IMR-90 (cell line): ENCODE results near the gene CSAD. TPM values are rescaled to one million over a fixed set of nuclear protein-coding genes. Genes with fewer than 3 reads are reported as not detected.

Experiments used
- ATAC-seq: fragments of 200-7000 bp; cut with Tn5 transposase; 2 replicates; pipeline ENCODE4 v1.9.1; 2020; ENCODE audit warnings: low read depth, mild to moderate bottlenecking, moderate library complexity
- BruUV-seq: library from RNA; stranded (reverse); fragments of 400-500 nt; replicated peaks from 2 replicates; lab custom pipeline; 2021; lab: Mats Ljungman, UMichigan
- CTCF ChIA-PET: fragments of 300-600 bp; formaldehyde crosslinking; extraction: SDS; loops from one replicate; lab custom pipeline; 2021; ENCODE audit warnings: antibody characterized with exemption; lab: Yijun Ruan, JAX
- POLR2A ChIA-PET: fragments of 300-600 bp; sonication (Branson Sonifier 250); formaldehyde crosslinking; loops from one replicate; lab custom pipeline; 2022; ENCODE audit warnings: antibody characterized with exemption; ENCODE audit not compliant: unreplicated experiment; lab: Charles Lee
- DNase-seq: peaks from one replicate; pipeline ENCODE4 v3.0.0; 2013
- H2AFZ ChIP-seq: replicated peaks from 2 replicates; pipeline ENCODE3; 2013; ENCODE audit warnings: low read length, mild to moderate bottlenecking; ENCODE audit not compliant: poor library complexity
- H2AK5ac ChIP-seq: 2 replicates; pipeline ENCODE4 v1.6.1; 2013; ENCODE audit warnings: low read depth, low read length, inconsistent platforms
- H2AK9ac ChIP-seq: replicated peaks from 2 replicates; pipeline ENCODE3; 2013; ENCODE audit warnings: mild to moderate bottlenecking, low read depth, low read length, moderate library complexity; ENCODE audit not compliant: poor library complexity
- H2BK120ac ChIP-seq: 2 replicates; pipeline ENCODE4 v1.6.1; 2013; ENCODE audit warnings: low read depth, low read length, inconsistent platforms
- H2BK15ac ChIP-seq: 3 replicates; pipeline ENCODE4 v1.6.1; 2013; ENCODE audit warnings: low read depth, low read length, inconsistent platforms
- H2BK20ac ChIP-seq: 2 replicates; pipeline ENCODE4 v1.6.1; 2013; ENCODE audit warnings: low read depth, mild to moderate bottlenecking, inconsistent platforms, low read length, moderate library complexity
- H2BK5ac ChIP-seq: 2 replicates; pipeline ENCODE4 v1.6.1; 2013; ENCODE audit warnings: mild to moderate bottlenecking, low read depth, low read length, inconsistent platforms; ENCODE audit not compliant: poor library complexity, severe bottlenecking
- H3K14ac ChIP-seq: replicated peaks from 2 replicates; pipeline ENCODE4 v1.6.1; 2013; ENCODE audit warnings: low read depth, low read length, inconsistent platforms
- H3K18ac ChIP-seq: 2 replicates; pipeline ENCODE4 v1.6.1; 2013; ENCODE audit warnings: low read depth, low read length, control low read depth
- H3K23ac ChIP-seq: 2 replicates; pipeline ENCODE4 v1.6.1; 2013; ENCODE audit warnings: low read depth, low read length, inconsistent platforms
- H3K27ac ChIP-seq: 2 replicates; pipeline ENCODE4 v1.5.1; 2013; ENCODE audit warnings: mild to moderate bottlenecking, control low read depth, low read length; ENCODE audit not compliant: insufficient read depth
- H3K27me3 ChIP-seq: 2 replicates; pipeline ENCODE4 v1.6.1; 2013; ENCODE audit warnings: low read length; ENCODE audit not compliant: control insufficient read depth, insufficient read depth
- H3K36me3 ChIP-seq: 2 replicates; pipeline ENCODE4 v1.6.1; 2013; ENCODE audit warnings: low read length, mixed read lengths; ENCODE audit not compliant: control insufficient read depth, insufficient read depth
- H3K4ac ChIP-seq: 2 replicates; pipeline ENCODE4 v1.6.1; 2013; ENCODE audit warnings: low read depth, low read length, inconsistent platforms
- H3K4me1 ChIP-seq: 2 replicates; pipeline ENCODE4 v1.6.1; 2013; ENCODE audit warnings: low read length, mixed read lengths; ENCODE audit not compliant: control insufficient read depth, insufficient read depth
- H3K4me2 ChIP-seq: 2 replicates; pipeline ENCODE4 v1.6.1; 2013; ENCODE audit warnings: low read depth, mild to moderate bottlenecking, control low read depth, low read length, moderate library complexity
- H3K4me3 ChIP-seq: 2 replicates; pipeline ENCODE4 v1.5.1; 2013; ENCODE audit warnings: low read depth, mild to moderate bottlenecking, control low read depth, low read length, moderate library complexity; ENCODE audit not compliant: insufficient read depth
- H3K56ac ChIP-seq: 2 replicates; pipeline ENCODE4 v1.6.1; 2013; ENCODE audit warnings: low read length, inconsistent platforms; ENCODE audit not compliant: insufficient read depth; ENCODE audit errors: extremely low read depth
- H3K79me1 ChIP-seq, 2 experiments: 2 replicates each; pipeline ENCODE4 v1.6.1; 2013; ENCODE audit warnings: low read length in 2 of 2, inconsistent platforms in 1 of 2, low read depth in 1 of 2
- H3K9ac ChIP-seq: 2 replicates; pipeline ENCODE4 v1.6.1; 2013; ENCODE audit warnings: low read depth, low read length, control low read depth
- H3K9me1 ChIP-seq: 2 replicates; pipeline ENCODE4 v1.6.1; 2013; ENCODE audit warnings: low read length, inconsistent platforms; ENCODE audit not compliant: insufficient read depth
- H3K9me3 ChIP-seq: 2 replicates; pipeline ENCODE4 v1.6.1; 2013; ENCODE audit warnings: low read length; ENCODE audit not compliant: control insufficient read depth, insufficient read depth
- H4K20me1 ChIP-seq: 2 replicates; pipeline ENCODE4 v1.6.1; 2013; ENCODE audit warnings: low read length, inconsistent platforms; ENCODE audit not compliant: insufficient read depth
- H4K5ac ChIP-seq: 2 replicates; pipeline ENCODE4 v1.6.1; 2013; ENCODE audit warnings: mild to moderate bottlenecking, low read depth, low read length, control low read depth
- H4K8ac ChIP-seq, 2 experiments: 2 replicates each; pipeline ENCODE4 v1.6.1; 2013; ENCODE audit warnings: low read depth in 2 of 2, low read length in 2 of 2, control low read depth in 1 of 2, inconsistent platforms in 1 of 2
- H4K91ac ChIP-seq: 2 replicates; pipeline ENCODE4 v1.6.1; 2013; ENCODE audit warnings: low read depth, low read length, inconsistent platforms; ENCODE audit not compliant: insufficient read depth
- BHLHE40 ChIP-seq: fragments of 150-350 bp; IDR thresholded peaks from 2 replicates; pipeline ENCODE4 v1.6.1; 2016; ENCODE audit warnings: mild to moderate bottlenecking, low read depth, low read length
- CEBPB ChIP-seq: IDR thresholded peaks from 2 replicates; pipeline ENCODE4 v1.6.1; 2012; ENCODE audit warnings: low read depth, low read length, improper control_type of control experiment
- CHD1 ChIP-seq: IDR thresholded peaks from 2 replicates; pipeline ENCODE4 v1.6.1; 2012; ENCODE audit warnings: low read depth, low read length, improper control_type of control experiment
- FOS ChIP-seq: fragments of 150-350 bp; IDR thresholded peaks from 2 replicates; pipeline ENCODE4 v1.6.1; 2016; ENCODE audit warnings: low read depth, low read length
- MAFK ChIP-seq: IDR thresholded peaks from 2 replicates; pipeline ENCODE4 v1.6.1; 2012; ENCODE audit warnings: low read depth, low read length, improper control_type of control experiment
- MAZ ChIP-seq: IDR thresholded peaks from 2 replicates; pipeline ENCODE4 v1.6.1; 2012; ENCODE audit warnings: low read depth, mild to moderate bottlenecking, low read length, improper control_type of control experiment, moderate library complexity, borderline replicate concordance
- MXI1 ChIP-seq: IDR thresholded peaks from 2 replicates; pipeline ENCODE4 v1.6.1; 2012; ENCODE audit warnings: low read depth, mild to moderate bottlenecking, low read length, moderate library complexity, borderline replicate concordance
- NFE2L2 ChIP-seq: fragments of 150-350 bp; IDR thresholded peaks from 2 replicates; pipeline ENCODE4 v1.6.1; 2016; ENCODE audit warnings: low read depth, mild to moderate bottlenecking, low read length
- POLR2A ChIP-seq: IDR thresholded peaks from 2 replicates; pipeline ENCODE4 v1.6.1; 2012; ENCODE audit warnings: mild to moderate bottlenecking, low read depth, low read length
- RAD21 ChIP-seq: IDR thresholded peaks from 2 replicates; pipeline ENCODE4 v1.6.1; 2012; ENCODE audit warnings: low read length, improper control_type of control experiment
- RCOR1 ChIP-seq: IDR thresholded peaks from 2 replicates; pipeline ENCODE4 v1.6.1; 2012; ENCODE audit warnings: mild to moderate bottlenecking, low read length, improper control_type of control experiment; ENCODE audit not compliant: insufficient replicate concordance
- RFX5 ChIP-seq: IDR thresholded peaks from 2 replicates; pipeline ENCODE4 v1.8.0; 2012; ENCODE audit warnings: low read depth, mild to moderate bottlenecking, low read length, moderate library complexity
- SMC3 ChIP-seq: fragments of 150-350 bp; IDR thresholded peaks from 2 replicates; pipeline ENCODE4 v1.6.1; 2016; ENCODE audit warnings: low read depth, mild to moderate bottlenecking, antibody characterized with exemption, low read length, moderate library complexity
- USF2 ChIP-seq: fragments of 150-350 bp; IDR thresholded peaks from 2 replicates; pipeline ENCODE4 v1.6.1; 2017; ENCODE audit warnings: mild to moderate bottlenecking, antibody characterized with exemption, low read length, low read depth
- WGBS, 2 experiments: methylation state at CpG; one replicate each; pipeline versions ENCODE4 v1.1.5 to v1.1.7; 2013; ENCODE audit warnings: missing lambda C conversion rate in 2 of 2; ENCODE audit not compliant: insufficient read length in 1 of 2; ENCODE audit errors: extremely low coverage in 2 of 2; 5-methylcytosine and 5-hydroxymethylcytosine counted together
- dilution Hi-C: fragments of 300-500 bp; cut with HindIII; formaldehyde crosslinking; loops from one replicate; pipeline ENCODE4 v1.14.3; 2018; ENCODE audit warnings: low sequenced_read_pairs; ENCODE audit not compliant: unreplicated experiment
- in situ Hi-C: fragments of 300-500 bp; cut with MboI; formaldehyde crosslinking; loops from 3 replicates; pipeline ENCODE4 v1.14.3; 2019; ENCODE audit warnings: low sequenced_read_pairs, inconsistent platforms, mixed read lengths
- intact Hi-C: fragments of 100-400 bp; cut with micrococcal nuclease; formaldehyde crosslinking; loops from 2 replicates; pipeline ENCODE4 v1.10.0; 2022
- polyA plus RNA-seq, 3 experiments: library from polyadenylated mRNA; depleted of rRNA; stranded (reverse); fragments of >200 nt; gene quantifications; 2 replicates each; pipeline ENCODE4 v1.2.3, GENCODE V29; 2012; ENCODE audit warnings: low replicate concordance in 1 of 3
- total RNA-seq: library from RNA; depleted of rRNA; stranded (reverse); fragments of >200 nt; gene quantifications from 2 replicates; pipeline ENCODE4 v1.2.3, GENCODE V29; 2012
- TF ChIP-seq, protein P1 (sequence below): fragments of 150-350 bp; IDR thresholded peaks from 2 replicates; pipeline ENCODE4 v1.6.1; 2016; ENCODE audit warnings: low read depth, mild to moderate bottlenecking, low read length, moderate library complexity, borderline replicate concordance
- TF ChIP-seq, protein P2 (sequence below): conservative IDR thresholded peaks from 2 replicates; pipeline ENCODE4 v1.5.1; 2012; ENCODE audit warnings: mild to moderate bottlenecking, low read depth, low read length, improper control_type of control experiment

CSAD gene
- total and polyA plus RNA-seq, 2 of the 4 experiments (the other 2 are of a cell fraction), result 5.4 to 45.6 TPM

- no peak overlapping the region for H2AFZ ChIP-seq
- H3K23ac ChIP-seq, result no peak overlapping the region
- H2AK9ac ChIP-seq, result no peak overlapping the region
- DNase-seq (no peak), ATAC-seq (no peak)
- ChIA-PET POLR2A (no interaction called here), CTCF (no interaction called here)
- H3K4ac ChIP-seq, result no peak overlapping the region
- H2BK120ac ChIP-seq, result no peak overlapping the region
- H3K4me2 ChIP-seq, result no peak overlapping the region
- H3K56ac ChIP-seq, result no peak overlapping the region
- H3K79me1 ChIP-seq, result peaks cover 5 to 45% of the 10 kb centered on the region in 2 experiments; a peak in 3 of 4 replicates
- H4K8ac ChIP-seq, result no peak overlapping the region
- H3K27ac ChIP-seq, result no peak overlapping the region
- H2AK5ac ChIP-seq, result no peak overlapping the region
- BruUV-seq, result no TSS peak
- no peak overlapping the region for H2BK5ac ChIP-seq
- dilution Hi-C loops (no loop called here), intact Hi-C loops (no loop called here), in situ Hi-C loops (no loop called here)
- H3K9me1 ChIP-seq, result peaks cover 29% of the 10 kb centered on the region
- no peak overlapping the region for H3K4me3 ChIP-seq
- H4K20me1 ChIP-seq, result no peaks in the 10 kb centered on the region
- H2BK20ac ChIP-seq, result no peak overlapping the region
- no peaks in the 10 kb centered on the region for H3K27me3 ChIP-seq
- H2BK15ac ChIP-seq, result no peak overlapping the region
- H4K91ac ChIP-seq, result no peak overlapping the region
- no peaks in the 10 kb centered on the region for H3K9me3 ChIP-seq
- H3K36me3 ChIP-seq, result peaks cover 4% of the 10 kb centered on the region; the same call in 1 of the 2 replicates
- no peak overlapping the region for H3K14ac ChIP-seq
- no peak overlapping the region for H3K9ac ChIP-seq
- TF ChIP-seq, protein P1, sequence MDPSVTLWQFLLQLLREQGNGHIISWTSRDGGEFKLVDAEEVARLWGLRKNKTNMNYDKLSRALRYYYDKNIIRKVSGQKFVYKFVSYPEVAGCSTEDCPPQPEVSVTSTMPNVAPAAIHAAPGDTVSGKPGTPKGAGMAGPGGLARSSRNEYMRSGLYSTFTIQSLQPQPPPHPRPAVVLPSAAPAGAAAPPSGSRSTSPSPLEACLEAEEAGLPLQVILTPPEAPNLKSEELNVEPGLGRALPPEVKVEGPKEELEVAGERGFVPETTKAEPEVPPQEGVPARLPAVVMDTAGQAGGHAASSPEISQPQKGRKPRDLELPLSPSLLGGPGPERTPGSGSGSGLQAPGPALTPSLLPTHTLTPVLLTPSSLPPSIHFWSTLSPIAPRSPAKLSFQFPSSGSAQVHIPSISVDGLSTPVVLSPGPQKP, result no peak
- no peak for TF ChIP-seq FOS
- TF ChIP-seq USF2, result no peak
- no peak for TF ChIP-seq CEBPB
- TF ChIP-seq MXI1, result no peak
- TF ChIP-seq, protein P2, sequence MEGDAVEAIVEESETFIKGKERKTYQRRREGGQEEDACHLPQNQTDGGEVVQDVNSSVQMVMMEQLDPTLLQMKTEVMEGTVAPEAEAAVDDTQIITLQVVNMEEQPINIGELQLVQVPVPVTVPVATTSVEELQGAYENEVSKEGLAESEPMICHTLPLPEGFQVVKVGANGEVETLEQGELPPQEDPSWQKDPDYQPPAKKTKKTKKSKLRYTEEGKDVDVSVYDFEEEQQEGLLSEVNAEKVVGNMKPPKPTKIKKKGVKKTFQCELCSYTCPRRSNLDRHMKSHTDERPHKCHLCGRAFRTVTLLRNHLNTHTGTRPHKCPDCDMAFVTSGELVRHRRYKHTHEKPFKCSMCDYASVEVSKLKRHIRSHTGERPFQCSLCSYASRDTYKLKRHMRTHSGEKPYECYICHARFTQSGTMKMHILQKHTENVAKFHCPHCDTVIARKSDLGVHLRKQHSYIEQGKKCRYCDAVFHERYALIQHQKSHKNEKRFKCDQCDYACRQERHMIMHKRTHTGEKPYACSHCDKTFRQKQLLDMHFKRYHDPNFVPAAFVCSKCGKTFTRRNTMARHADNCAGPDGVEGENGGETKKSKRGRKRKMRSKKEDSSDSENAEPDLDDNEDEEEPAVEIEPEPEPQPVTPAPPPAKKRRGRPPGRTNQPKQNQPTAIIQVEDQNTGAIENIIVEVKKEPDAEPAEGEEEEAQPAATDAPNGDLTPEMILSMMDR, result no peak
- TF ChIP-seq BHLHE40, result no peak
- no peak for TF ChIP-seq MAFK
- no peak for TF ChIP-seq RFX5
- no peak for TF ChIP-seq POLR2A
- TF ChIP-seq NFE2L2, result no peak
- no peak for TF ChIP-seq SMC3
- TF ChIP-seq MAZ, result no peak
- no peak for TF ChIP-seq CHD1
- TF ChIP-seq RCOR1, result no peak
- no peak for TF ChIP-seq RAD21
- H3K18ac ChIP-seq, result no peak overlapping the region
- H4K5ac ChIP-seq, result no peak overlapping the region
- peaks cover 31% of the 10 kb centered on the region for H3K4me1 ChIP-seq
- no CpG with 5 or more reads among the region's 1 CpG for WGBS, 2 experiments
Measured at GRCh38 chr12:53227836-53228235, 47.1 kb upstream of the CSAD start.
